ENCODE measurements around the gene ISG15.

DNA sequence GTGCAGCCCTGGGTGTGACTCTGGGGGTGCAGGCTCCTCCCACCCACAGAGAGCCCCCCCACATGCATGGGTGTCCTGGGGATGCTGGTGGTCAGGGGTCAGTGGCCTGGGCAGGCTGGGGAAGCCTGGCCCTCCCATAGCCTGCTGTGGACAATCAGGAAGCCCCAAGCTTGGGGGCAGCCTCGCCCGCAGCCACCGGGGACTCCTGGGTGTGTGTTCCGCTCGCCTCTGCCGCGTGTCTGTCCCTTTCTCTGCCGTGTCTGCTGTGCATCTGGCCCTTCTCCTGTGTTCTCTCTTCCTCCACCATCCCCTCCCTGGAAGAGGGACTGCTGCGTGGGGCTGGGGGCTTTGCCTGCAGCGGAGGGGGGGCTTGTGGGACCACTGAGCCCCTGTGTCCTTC is 29.5 kb downstream of the ISG15 start:
- TF ChIP-seq POLR2AphosphoS5 (IDR thresholded peaks at IDR 0.05; ENCODE audit: borderline replicate concordance, low read depth, low read length) (no peak), EZH2 (IDR thresholded peaks at IDR 0.05) (no peak), FOXP2 (optimal IDR thresholded peaks at IDR 0.05; ENCODE audit: control extremely low read depth, extremely low read length, insufficient read depth) (no peak)
